ENCODE measurements around the gene BABAM2.

BABAM2 gene

DNA sequence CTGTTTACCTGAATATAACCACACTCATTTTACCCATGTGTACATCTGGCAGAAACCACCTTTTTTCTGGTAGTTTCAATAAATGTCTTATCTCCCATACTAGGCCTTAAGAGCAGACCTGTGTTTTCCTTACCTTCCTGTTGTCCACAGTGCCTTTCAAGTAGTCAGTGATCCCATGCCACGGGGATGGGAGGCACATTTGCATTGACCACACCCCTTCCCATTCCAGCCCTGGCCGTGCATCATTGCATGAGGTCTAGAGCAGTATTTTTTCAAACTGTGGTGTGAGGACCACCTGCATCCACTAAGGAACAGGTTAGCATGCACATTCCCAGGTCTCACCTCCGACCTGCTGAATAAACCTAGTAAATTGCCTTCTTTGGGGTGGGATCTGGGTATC is 337.0 kb downstream of the BABAM2 start:
- no peak overlapping the region for H3K4me3 ChIP-seq (ENCODE audit: low read depth, low read length)
- TF ChIP-seq, protein P1, sequence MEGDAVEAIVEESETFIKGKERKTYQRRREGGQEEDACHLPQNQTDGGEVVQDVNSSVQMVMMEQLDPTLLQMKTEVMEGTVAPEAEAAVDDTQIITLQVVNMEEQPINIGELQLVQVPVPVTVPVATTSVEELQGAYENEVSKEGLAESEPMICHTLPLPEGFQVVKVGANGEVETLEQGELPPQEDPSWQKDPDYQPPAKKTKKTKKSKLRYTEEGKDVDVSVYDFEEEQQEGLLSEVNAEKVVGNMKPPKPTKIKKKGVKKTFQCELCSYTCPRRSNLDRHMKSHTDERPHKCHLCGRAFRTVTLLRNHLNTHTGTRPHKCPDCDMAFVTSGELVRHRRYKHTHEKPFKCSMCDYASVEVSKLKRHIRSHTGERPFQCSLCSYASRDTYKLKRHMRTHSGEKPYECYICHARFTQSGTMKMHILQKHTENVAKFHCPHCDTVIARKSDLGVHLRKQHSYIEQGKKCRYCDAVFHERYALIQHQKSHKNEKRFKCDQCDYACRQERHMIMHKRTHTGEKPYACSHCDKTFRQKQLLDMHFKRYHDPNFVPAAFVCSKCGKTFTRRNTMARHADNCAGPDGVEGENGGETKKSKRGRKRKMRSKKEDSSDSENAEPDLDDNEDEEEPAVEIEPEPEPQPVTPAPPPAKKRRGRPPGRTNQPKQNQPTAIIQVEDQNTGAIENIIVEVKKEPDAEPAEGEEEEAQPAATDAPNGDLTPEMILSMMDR (IDR thresholded peaks at IDR 0.05; ENCODE audit: low read depth, low read length, missing control alignments) = no peak
- in situ Hi-C loops (cut with HindIII; ENCODE audit: low sequenced_read_pairs) = no loop called here
- no peak for DNase-seq (ENCODE audit: low read depth)

GRCh38 chr2:28228434-28228995 is 338.0 kb downstream of the BABAM2 start:
- no peak overlapping the region for H3K4me3 ChIP-seq (ENCODE audit: low read depth, low read length)
- no peak for DNase-seq (ENCODE audit: low read depth)
- in situ Hi-C loops (cut with HindIII; ENCODE audit: low sequenced_read_pairs) = no loop called here
- TF ChIP-seq, protein P1 (IDR thresholded peaks at IDR 0.05; ENCODE audit: low read depth, low read length, missing control alignments) = no peak

DNA sequence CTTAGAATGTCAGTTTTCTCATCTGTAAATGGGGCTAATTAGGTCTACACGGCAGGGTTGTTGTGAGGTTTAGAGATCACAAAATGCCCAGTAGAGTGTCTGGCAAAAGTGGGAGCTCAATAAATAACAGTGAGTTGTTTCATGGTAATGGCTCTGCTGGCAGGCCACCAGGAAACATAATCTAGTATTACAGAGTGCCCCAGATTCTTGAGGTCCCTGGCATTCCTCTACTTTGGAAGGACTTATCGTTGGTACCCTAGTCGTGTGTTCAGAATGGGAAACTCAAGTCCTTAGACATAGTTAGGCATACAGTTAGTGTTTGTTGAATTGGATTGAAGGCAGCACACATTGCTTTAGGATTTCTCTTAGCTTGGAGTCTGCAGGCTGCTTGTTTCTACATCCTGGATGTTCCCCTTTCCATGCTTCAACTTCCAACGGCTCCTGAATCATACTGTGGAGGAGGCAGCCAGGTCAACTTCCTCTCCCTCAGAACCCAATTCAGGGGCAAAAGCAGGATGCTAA is 340.6 kb downstream of the BABAM2 start:
- no peak overlapping the region for H3K4me3 ChIP-seq (ENCODE audit: low read depth, low read length)
- DNase-seq (ENCODE audit: low read depth) = no peak
- in situ Hi-C loops (cut with HindIII; ENCODE audit: low sequenced_read_pairs) = no loop called here
- TF ChIP-seq, protein P1 (IDR thresholded peaks at IDR 0.05; ENCODE audit: low read depth, low read length, missing control alignments) = no peak

DNA sequence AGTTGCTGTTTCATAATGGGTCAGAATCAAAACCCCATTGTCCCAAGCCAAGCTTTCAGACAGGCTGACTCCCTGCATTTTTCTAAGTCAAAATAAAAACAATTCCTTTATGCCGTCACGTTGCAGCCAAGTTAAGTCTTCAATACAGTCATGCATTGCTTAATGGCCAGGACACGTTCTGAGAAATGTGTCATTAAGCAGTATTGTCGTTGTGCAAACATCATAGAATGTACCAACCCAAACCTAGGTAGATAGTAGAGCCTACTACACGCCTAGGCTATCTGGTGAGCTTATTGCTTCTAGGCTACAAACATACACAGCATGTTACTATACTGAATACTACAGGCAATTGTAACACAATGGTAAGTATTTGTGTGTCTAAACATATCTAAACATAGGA is 341.8 kb downstream of the BABAM2 start:
- TF ChIP-seq, protein P1 (IDR thresholded peaks at IDR 0.05; ENCODE audit: low read depth, low read length, missing control alignments) = no peak
- DNase-seq (ENCODE audit: low read depth) = no peak
- in situ Hi-C loops (cut with HindIII; ENCODE audit: low sequenced_read_pairs) = no loop called here
- H3K4me3 ChIP-seq (ENCODE audit: low read depth, low read length) = no peak overlapping the region

- in situ Hi-C loops (cut with HindIII; ENCODE audit: low sequenced_read_pairs) = no loop called here
- TF ChIP-seq, protein P1 (IDR thresholded peaks at IDR 0.05; ENCODE audit: low read depth, low read length, missing control alignments) = no peak
- no peak for DNase-seq (ENCODE audit: low read depth)
- H3K4me3 ChIP-seq (ENCODE audit: low read depth, low read length) = no peak overlapping the region
Measured at GRCh38 chr2:28233164-28233676, 342.7 kb downstream of the BABAM2 start.

- TF ChIP-seq, protein P1 (IDR thresholded peaks at IDR 0.05; ENCODE audit: low read depth, low read length, missing control alignments) = no peak
- no peak overlapping the region for H3K4me3 ChIP-seq (ENCODE audit: low read depth, low read length)
- DNase-seq (ENCODE audit: low read depth) = no peak
- in situ Hi-C loops (cut with HindIII; ENCODE audit: low sequenced_read_pairs) = no loop called here
Measured at GRCh38 chr2:28234807-28235206, 344.3 kb downstream of the BABAM2 start.

All from astrocyte of the cerebellum (primary cell).